DOHH2 (cell line): ENCODE results near the gene OR7D4.

Experiments
- H3F3A ChIP-seq: fragments of 200-600 bp; sonication (generic), shearing (Covaris generic); 2 replicates; pipeline ENCODE4 v1.6.0; 2016; ENCODE audit warnings: antibody characterized with exemption, mild to moderate bottlenecking; ENCODE audit not compliant: control insufficient read depth, insufficient read depth
- H3K27ac ChIP-seq: fragments of 200-600 bp; sonication (generic); 2 replicates; pipeline ENCODE4 v1.5.1; 2014; ENCODE audit warnings: low read depth, mild to moderate bottlenecking, low read length, moderate library complexity
- H3K27me3 ChIP-seq: fragments of 200-600 bp; sonication (generic); 2 replicates; pipeline ENCODE4 v1.6.1; 2014; ENCODE audit warnings: mild to moderate bottlenecking, low read length, mixed read lengths; ENCODE audit not compliant: control insufficient read depth
- H3K36me3 ChIP-seq: fragments of 200-600 bp; sonication (generic); 2 replicates; pipeline ENCODE4 v1.6.1; 2014; ENCODE audit warnings: mild to moderate bottlenecking, low read length, moderate library complexity, mixed read lengths; ENCODE audit not compliant: control insufficient read depth
- H3K4me1 ChIP-seq: fragments of 200-600 bp; sonication (generic); 2 replicates; pipeline ENCODE4 v1.6.1; 2014; ENCODE audit warnings: mild to moderate bottlenecking, low read length, mixed read lengths; ENCODE audit not compliant: control insufficient read depth
- H3K4me2 ChIP-seq: fragments of 200-600 bp; sonication (generic); 2 replicates; pipeline ENCODE4 v1.6.0; 2014; ENCODE audit warnings: mild to moderate bottlenecking, low read length, moderate library complexity
- H3K4me3 ChIP-seq: fragments of 200-600 bp; sonication (generic); 2 replicates; pipeline ENCODE4 v1.5.1; 2014; ENCODE audit warnings: mild to moderate bottlenecking, low read length, mixed read lengths
- H3K79me2 ChIP-seq: fragments of 200-600 bp; sonication (generic); 2 replicates; pipeline ENCODE4 v1.6.1; 2014; ENCODE audit warnings: mild to moderate bottlenecking, low read length, mixed read lengths; ENCODE audit not compliant: control insufficient read depth
- H3K9me2 ChIP-seq: fragments of 200-600 bp; sonication (generic); replicated peaks from 2 replicates; pipeline ENCODE4 v1.6.1; 2014; ENCODE audit warnings: mild to moderate bottlenecking, low read length, mixed read lengths; ENCODE audit not compliant: control insufficient read depth
- H3K9me3 ChIP-seq: fragments of 200-600 bp; sonication (generic); 2 replicates; pipeline ENCODE4 v1.6.1; 2014; ENCODE audit warnings: antibody characterized with exemption, low read length, mixed read lengths; ENCODE audit not compliant: control insufficient read depth, insufficient read depth
- H4K20me1 ChIP-seq: fragments of 200-600 bp; sonication (generic); 2 replicates; pipeline ENCODE4 v1.6.0; 2014; ENCODE audit warnings: low read depth, mild to moderate bottlenecking, antibody characterized with exemption, low read length, moderate library complexity; ENCODE audit not compliant: control insufficient read depth, insufficient read depth
- CTCF ChIP-seq: fragments of 200-600 bp; sonication (generic); IDR thresholded peaks from one replicate; pipeline ENCODE4 v1.5.1; 2014; ENCODE audit warnings: antibody characterized with exemption, mild to moderate bottlenecking, low read depth, low read length; ENCODE audit not compliant: poor library complexity, severe bottlenecking
- EZH2phosphoT487 ChIP-seq: fragments of 200-600 bp; sonication (generic); IDR thresholded peaks from 2 replicates; pipeline ENCODE4 v1.6.1; 2017; ENCODE audit warnings: borderline replicate concordance, mild to moderate bottlenecking, antibody characterized with exemption, low read length, moderate library complexity, mixed read lengths

Gene OR7D4

DNA sequence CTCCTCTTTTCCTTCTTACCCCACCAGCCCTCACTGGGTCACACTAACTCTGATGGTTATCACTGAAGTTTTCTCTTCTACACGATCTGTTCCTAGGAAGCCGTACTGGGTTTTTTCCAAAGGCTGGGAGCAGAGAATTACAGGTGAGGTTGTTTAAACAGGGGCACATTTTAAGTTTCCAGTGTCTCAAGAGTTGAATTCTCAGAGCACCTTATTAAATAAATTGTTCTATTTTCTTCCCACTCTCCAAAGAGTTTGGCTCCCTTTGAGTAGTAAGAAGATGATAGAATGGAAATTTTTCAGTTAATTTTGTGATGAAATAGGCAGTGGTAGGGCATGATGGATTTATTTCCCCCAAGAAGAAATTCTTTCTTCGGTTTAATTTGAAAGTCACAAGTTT is at the start of gene OR7D4:
TSS of gene OR7D4 (minus strand) at position 101 of the 400 bp plus-strand sequence. CDS start 4,752 bp downstream, outside the sequence.
- no peak within 1 kb of the TSS for H3K4me2 ChIP-seq
- H3K9me3 ChIP-seq = no peaks in the 10 kb centered on the region
- H3K27ac ChIP-seq = no peak within 1 kb of the TSS
- no peaks in the 10 kb centered on the region for H3K36me3 ChIP-seq
- H3K9me2 ChIP-seq = no peaks in the 10 kb centered on the region
- no peaks in the 10 kb centered on the region for H3K4me1 ChIP-seq
- no peaks in the 10 kb centered on the region for H3F3A ChIP-seq
- H3K27me3 ChIP-seq = no peaks in the 10 kb centered on the region
- H3K79me2 ChIP-seq = no peaks in the 10 kb centered on the region
- TF ChIP-seq CTCF = no peak
- no peak for TF ChIP-seq EZH2phosphoT487
- no peaks in the 10 kb centered on the region for H4K20me1 ChIP-seq
- H3K4me3 ChIP-seq = no peak within 1 kb of the TSS

GRCh38 chr19:9251236-9251635 is 31.8 kb upstream of the OR7D4 start:
- Histone ChIP-seq H3K79me2 (no peaks in the 10 kb centered on the region), H3K27ac (no peak overlapping the region), H3K36me3 (no peaks in the 10 kb centered on the region), H3K27me3 (no peaks in the 10 kb centered on the region), H3F3A (no peaks in the 10 kb centered on the region), H3K4me1 (no peaks in the 10 kb centered on the region), H3K9me3 (no peaks in the 10 kb centered on the region), H4K20me1 (no peaks in the 10 kb centered on the region), H3K9me2 (no peaks in the 10 kb centered on the region), H3K4me2 (no peak overlapping the region), H3K4me3 (no peak overlapping the region)
- TF ChIP-seq EZH2phosphoT487 (no peak), CTCF (no peak)

GRCh38 chr19:9250630-9251029 is 31.2 kb upstream of the OR7D4 start, which contains the start of gene OR7E24:
OR7E24 (plus strand) TSS chr19:9250930; CDS start chr19:9251044, 114 bp downstream.
- Histone ChIP-seq H3K9me3 (no peaks in the 10 kb centered on the region), H3K9me2 (no peaks in the 10 kb centered on the region), H3K36me3 (no peaks in the 10 kb centered on the region), H3F3A (no peaks in the 10 kb centered on the region), H3K4me3 (no peak within 1 kb of the TSS), H3K79me2 (no peaks in the 10 kb centered on the region), H3K27me3 (no peaks in the 10 kb centered on the region), H3K4me1 (no peaks in the 10 kb centered on the region), H4K20me1 (no peaks in the 10 kb centered on the region), H3K4me2 (no peak within 1 kb of the TSS), H3K27ac (no peak within 1 kb of the TSS)
- TF ChIP-seq EZH2phosphoT487 (no peak), CTCF (no peak)
